ENCODE measurements around the gene ABCA7.
A peak's percentile ranks its signal among the peaks of the same experiment; 100 is the strongest.

ABCA7 gene

GRCh38 chr19:1041835-1042685 is 2.2 kb downstream of the ABCA7 start:
- no peak for DNase-seq

GRCh38 chr19:1042689-1043511 is 3.0 kb downstream of the ABCA7 start:
- DNase-seq: no peak

GRCh38 chr19:1045247-1045603 is 5.3 kb downstream of the ABCA7 start:
- no peak for DNase-seq

- no peak for DNase-seq
Observed at GRCh38 chr19:1046117-1046626, 6.3 kb downstream of the ABCA7 start.

GRCh38 chr19:1046836-1047695 is 7.2 kb downstream of the ABCA7 start:
- DNase-seq: no peak

- no peak for DNase-seq
Observed at GRCh38 chr19:1047696-1048147, 7.8 kb downstream of the ABCA7 start.

- no peak for DNase-seq
Observed at GRCh38 chr19:1049106-1049505, 9.2 kb downstream of the ABCA7 start.

- DNase-seq: no peak
Observed at GRCh38 chr19:1049800-1050199, 9.9 kb downstream of the ABCA7 start.

- DNase-seq: no peak
Observed at GRCh38 chr19:1050989-1051788, 11.3 kb downstream of the ABCA7 start.

- DNase-seq: no peak
Observed at GRCh38 chr19:1051791-1052190, 11.9 kb downstream of the ABCA7 start.

- DNase-seq: no peak
Observed at GRCh38 chr19:1052349-1052975, 12.6 kb downstream of the ABCA7 start.

- no peak for DNase-seq
Observed at GRCh38 chr19:1053176-1054101, 13.5 kb downstream of the ABCA7 start.

GRCh38 chr19:1054102-1055027 is 14.5 kb downstream of the ABCA7 start:
- no peak for DNase-seq

GRCh38 chr19:1055028-1055425 is 15.1 kb downstream of the ABCA7 start:
- DNase-seq: no peak

- no peak for DNase-seq
Observed at GRCh38 chr19:1055886-1056620, 16.1 kb downstream of the ABCA7 start.

- DNase-seq: peak; percentile 57
Observed at GRCh38 chr19:1057176-1057855, 17.4 kb downstream of the ABCA7 start.

GRCh38 chr19:1058112-1058511 is 18.2 kb downstream of the ABCA7 start:
- DNase-seq: no peak

- DNase-seq: no peak
Observed at GRCh38 chr19:1060689-1061088, 20.8 kb downstream of the ABCA7 start.
